GM18909 (cell line): Measurements from ENCODE around the gene AP1M1.
"Not testable (repeated sequence)": the region's sequence is repeated elsewhere in the genome, so short reads cannot be mapped to it uniquely, and the experiment has no call there.

ENCODE experiments used
- ATAC-seq: cut with Tn5 transposase; IDR thresholded peaks from one replicate; pipeline ENCODE4 v1.9.1; 2021; ENCODE audit warnings: mild to moderate bottlenecking; ENCODE audit not compliant: unreplicated experiment, poor library complexity

The AP1M1 gene

DNA sequence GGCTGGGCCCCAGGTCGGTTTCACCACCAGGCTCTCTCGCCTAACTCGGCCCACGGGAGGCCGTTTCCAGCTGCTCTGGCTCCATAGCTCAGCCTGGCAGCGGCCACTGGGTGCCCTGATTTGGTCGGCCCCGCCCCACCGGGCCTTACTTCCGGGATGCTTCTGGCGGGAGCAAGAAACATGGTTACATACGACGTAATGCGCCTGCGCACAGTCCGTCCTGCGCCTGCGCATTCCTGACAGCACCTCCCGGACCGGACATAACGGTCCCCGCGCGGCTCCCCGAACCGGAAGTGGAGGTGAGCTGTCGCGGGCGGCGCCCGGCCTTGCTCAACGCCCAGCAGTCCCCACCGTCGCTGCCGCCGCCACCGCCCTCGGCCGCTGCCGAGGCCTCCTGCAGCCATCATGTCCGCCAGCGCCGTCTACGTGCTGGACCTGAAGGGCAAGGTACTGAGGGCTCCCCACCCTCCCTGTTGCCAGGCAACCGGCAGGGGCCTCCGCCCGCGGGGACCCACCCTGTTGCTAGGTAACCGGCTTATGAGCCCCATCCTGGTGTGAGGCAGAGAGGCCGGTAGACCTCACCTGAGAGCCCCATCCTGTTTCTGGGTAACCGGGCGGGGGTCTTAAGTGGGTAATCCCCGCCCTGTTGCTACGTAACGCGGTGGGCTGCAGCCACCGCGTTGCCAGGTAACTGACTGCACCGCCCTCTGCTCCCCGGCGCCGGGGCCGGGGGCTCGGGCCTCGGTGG is at the start of gene AP1M1:
Gene AP1M1, plus strand, starts transcription at position 290 of the 748 bp plus-strand sequence. Its CDS starts 116 bp downstream, at position 406.
- ATAC-seq: peak; percentile 81

DNA sequence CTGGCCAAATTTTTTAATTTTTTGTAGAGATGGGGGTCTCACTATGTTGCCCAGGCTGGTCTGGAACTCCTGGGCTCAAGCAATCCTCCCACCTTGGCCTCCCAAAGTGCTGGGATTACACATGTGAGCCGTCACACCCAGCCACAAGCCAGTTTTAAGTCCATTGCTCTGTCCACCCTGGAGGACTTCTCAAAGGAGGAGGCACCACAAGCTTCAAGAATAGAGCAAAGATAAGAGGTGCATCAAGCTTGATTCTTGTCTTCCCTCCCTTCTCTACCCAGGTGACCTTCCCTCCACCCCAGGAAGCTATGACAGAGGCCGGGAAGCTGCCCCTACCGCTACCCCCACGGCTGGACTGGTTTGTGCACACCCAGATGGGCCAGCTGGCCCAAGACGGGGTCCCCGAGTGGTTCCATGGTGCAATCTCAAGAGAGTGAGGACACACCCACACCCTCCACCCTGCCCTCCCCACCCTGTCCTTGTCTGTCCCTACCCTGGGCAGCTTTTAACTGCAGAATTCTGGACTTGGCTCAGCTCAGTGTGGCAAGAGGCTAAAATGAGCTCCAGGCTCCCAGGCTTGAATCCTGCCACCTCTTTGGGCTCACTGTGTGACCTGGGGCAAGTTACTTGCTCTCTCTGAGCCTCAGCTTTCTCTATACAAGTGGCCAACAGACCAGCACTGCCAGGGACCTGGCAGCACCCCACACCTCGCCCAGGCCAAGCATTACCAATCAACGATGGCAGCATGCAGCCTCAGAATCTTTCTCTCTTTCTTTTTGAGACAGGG is 49.1 kb upstream of the AP1M1 start:
- no peak for ATAC-seq

GRCh38 chr19:16153582-16154336 is 44.0 kb upstream of the AP1M1 start:
- no peak for ATAC-seq

- no peak for ATAC-seq
These were observed 43.2 kb upstream of the AP1M1 start for GRCh38 chr19:16154557-16154956.

DNA sequence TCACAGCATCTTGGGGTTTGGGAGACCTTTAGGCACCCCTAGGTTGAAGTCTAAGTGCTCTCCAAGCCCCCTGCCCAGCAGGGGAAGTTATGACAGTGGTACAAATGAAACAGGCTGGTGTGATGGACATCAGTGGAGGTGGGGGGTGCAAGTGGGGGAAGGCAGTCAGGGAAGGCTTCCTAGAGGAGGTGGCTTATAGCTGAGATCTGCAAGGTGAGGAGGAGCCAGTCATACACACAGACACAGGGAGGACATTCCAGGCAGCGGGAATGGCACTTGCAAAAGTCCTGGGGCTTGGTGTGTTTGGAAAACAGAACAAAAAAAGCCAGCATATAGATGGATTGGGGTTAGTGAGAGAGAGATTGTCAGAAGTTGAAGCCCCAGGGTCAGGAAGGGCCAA is 42.6 kb upstream of the AP1M1 start:
- no peak for ATAC-seq

DNA sequence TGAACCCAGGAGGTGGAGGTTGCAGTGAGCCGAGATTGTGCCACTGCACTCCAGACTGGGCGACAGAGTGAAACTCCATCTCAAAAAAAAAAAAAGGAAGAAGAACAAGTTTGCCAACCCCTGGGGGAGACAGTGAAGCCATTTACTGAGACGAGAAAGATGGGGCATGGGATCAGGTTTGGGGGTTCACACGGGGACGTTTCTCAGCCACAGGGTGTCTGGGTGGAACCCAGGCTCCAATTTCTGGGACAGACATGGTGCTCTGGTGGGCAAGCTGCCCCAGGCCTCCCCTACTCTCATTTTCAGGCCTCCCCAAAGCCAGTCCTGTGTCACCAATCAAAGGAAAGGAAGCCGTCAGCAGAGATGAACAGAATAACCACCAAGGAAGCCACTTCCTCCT is 40.8 kb upstream of the AP1M1 start:
- ATAC-seq: no peak

DNA sequence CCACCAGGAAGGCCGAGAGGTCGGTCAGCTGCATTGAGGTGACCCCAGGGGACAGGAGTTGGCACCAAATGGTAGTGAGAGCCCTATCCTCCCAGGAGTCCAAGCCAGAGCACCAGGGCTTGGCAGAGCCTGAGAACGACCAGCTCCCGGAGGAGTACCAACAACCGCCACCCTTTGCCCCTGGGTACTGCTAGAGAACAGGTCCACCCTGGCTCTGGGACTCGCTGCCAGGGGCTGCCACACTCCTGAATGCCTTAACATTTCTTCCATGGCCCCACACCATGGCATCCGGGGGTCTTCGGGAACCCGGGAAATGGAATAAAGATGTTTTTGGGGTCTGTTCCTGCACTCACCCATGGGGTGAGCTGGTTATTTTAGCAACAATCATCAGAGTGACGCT is 40.1 kb upstream of the AP1M1 start:
- no peak for ATAC-seq

GRCh38 chr19:16159655-16160054 is 38.1 kb upstream of the AP1M1 start:
- no peak for ATAC-seq

- ATAC-seq: no peak
These were observed 37.2 kb upstream of the AP1M1 start for GRCh38 chr19:16160445-16160942.

DNA sequence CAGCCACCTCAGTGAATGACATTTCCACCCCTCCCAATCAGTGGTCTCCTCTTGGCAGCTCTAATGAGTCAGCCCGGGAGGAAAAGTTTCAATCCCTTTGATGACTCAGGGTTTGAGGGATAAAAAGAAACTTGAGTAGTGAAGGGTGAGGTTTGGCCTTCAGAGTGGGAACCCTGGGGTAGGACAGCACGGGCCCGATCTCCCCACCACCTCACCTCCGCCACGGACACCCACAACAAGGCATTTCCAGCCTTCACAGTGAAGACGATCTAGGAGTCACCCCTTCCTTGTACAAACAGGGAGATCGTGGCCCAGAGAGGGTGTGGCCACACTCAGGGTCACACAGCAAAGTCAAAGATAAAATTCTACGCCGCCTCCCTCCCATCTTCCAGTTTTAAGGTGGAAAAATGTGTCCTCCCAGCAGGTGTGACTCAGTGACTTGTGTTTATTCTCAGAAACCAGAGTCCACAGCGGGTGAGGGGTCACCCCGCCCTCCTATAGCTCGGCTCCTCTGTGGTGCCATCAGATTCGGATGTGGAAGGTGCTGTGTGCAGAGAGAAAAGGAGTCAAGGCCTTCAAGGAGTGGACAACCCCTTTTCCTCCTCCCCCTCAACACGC is 36.7 kb upstream of the AP1M1 start:
- no peak for ATAC-seq

- no peak for ATAC-seq
These were observed 35.9 kb upstream of the AP1M1 start for GRCh38 chr19:16161840-16162239.

- no peak for ATAC-seq
These were observed 33.4 kb upstream of the AP1M1 start for GRCh38 chr19:16164222-16164890.

DNA sequence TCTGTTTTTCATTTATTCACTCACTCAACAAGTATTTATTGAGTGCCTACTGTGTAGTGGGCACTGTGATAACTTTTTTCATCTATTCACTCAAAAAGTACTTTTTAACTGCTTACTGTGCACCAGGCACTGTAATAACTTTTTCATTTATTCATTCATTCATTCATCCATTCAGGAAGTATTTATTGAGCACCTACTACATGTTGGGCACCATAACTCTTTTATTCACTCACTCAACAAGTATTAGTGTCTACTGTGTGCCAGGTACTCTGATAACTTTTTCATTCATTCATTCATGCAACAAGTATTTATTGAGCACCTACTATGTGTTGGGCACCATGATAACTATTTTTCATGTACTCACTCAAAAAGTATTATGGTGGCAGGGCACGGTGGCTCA is 31.3 kb upstream of the AP1M1 start:
- ATAC-seq: no peak

GRCh38 chr19:16167055-16167454 is 30.7 kb upstream of the AP1M1 start:
- ATAC-seq: no peak

DNA sequence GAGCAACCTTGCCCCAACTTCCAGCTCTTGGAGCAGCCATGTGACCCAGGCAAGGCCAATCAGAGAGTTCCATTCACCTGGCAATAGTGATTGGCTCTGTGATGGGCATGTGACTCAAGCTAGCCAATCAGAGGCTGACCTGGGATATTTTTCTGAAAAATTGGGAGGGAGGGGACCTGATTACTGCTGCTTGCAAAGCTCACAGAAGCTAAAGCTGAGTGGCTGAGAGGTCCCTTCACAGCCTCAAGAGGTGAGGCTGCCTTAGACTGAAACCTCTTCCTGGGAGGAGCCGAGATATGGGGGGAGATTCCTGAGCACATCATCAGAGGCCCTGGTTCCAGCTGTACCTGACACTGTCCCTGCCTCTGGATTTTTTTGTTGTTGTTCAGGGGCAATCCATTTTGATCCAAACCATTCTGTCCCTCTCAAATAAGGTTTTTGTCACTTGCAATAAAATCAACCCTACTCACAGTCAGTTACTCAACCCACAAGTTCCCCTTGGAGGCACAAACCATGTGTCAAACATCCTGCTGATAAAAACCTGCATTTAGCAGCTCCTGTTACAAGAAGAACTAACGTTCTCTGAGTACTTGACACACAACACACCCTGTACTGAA is 29.1 kb upstream of the AP1M1 start:
- no peak for ATAC-seq

DNA sequence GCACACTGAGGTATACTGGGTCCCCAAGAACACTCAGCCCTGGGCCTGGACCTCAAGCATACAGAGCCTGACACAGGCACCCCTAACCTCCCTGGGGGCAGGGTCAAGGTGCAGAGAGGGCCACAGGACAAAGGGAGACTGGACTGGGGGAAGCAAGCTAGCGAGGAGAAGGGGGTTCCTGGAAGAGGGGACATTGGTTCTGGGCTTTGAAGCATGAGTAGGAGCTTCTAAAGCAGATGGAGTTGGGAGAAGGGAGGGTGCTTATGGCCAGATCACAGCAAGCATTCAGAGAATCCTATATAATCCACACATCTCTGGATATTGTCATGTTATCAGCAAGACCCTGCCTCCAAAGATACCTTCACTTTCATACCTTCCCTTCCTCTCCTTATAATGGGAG is 27.6 kb upstream of the AP1M1 start:
- no peak for ATAC-seq

DNA sequence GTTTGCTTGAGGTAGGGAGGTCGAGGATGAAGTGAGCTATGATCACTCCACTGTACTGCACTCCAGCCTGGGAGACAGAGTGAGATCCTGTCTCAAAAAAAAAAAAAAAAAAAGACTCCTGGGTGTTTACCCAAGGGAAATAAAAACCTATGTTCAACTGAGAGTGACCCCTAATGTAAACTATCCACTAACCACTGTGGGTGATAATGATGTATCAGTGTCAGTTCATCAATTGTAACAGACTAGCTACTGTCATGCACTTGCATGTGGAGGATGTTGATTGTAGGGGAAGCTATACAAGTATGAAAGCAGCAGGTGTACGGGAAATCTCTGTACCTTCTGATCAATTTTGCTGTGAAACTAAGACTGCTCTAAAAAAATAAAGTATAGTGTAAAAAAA is 21.8 kb upstream of the AP1M1 start:
- peak; percentile 76 for ATAC-seq

DNA sequence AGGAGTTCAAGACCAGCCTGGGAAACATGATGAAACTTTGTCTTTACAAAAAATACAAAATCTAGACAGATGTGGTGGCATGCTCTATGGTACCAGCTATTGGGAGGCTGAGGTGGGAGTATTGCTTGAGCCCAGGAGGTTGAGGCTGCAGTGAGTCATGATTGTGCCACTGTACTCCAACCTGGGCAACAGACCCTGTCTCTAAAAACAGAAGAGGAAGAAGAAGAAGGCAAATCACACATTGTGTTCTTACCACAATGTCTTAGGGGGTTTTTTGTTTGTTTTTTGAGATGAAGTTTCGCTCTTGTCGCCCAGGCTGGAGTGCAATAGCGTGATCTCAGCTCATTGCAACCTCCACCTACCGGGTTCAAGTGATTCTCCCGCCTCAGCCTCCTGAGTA is 18.8 kb upstream of the AP1M1 start:
- not testable (repeated sequence) for ATAC-seq

DNA sequence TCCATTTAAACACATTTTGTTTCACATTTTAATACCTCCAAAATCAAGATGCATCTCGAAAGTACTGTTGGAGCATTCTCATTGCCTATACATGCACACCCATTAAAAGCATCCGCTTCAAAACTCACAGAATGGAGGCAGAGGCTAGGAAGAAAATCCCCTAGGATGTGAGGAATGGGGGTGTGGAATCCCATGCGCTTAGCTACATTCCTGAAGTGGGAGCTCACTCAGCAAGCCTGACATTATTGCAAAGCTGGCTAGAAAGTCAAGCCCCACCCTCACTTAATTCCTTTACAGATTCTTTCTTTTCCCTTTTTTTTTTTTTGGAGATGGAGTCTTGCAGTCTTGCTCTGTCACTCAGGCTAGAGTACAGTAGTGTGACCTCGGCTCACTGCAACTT is 17.1 kb upstream of the AP1M1 start:
- no peak for ATAC-seq
